Ovary (tissue), 9 donors: Measurements from ENCODE around the gene KLK3. TPM values are rescaled to one million over a fixed set of nuclear protein-coding genes. Genes with fewer than 3 reads are reported as not detected.

Experiments
- DNase-seq, 5 donors: peaks; one replicate each; pipeline ENCODE4 v3.0.0-alpha.2; 2019 to 2020
- H3K27ac ChIP-seq, 2 donors: fragments of 200-600 bp; one replicate each; pipeline versions ENCODE4 v1.5.1 to v1.8.0; 2019 to 2022
- H3K27me3 ChIP-seq: fragments of 200-600 bp; one replicate; pipeline ENCODE4 v1.8.0; 2022
- H3K36me3 ChIP-seq: fragments of 200-600 bp; sonication (generic); one replicate; pipeline ENCODE4 v1.5.1; 2019
- H3K4me1 ChIP-seq: one replicate; pipeline ENCODE4 v1.8.1; 2013; ENCODE audit warnings: mild to moderate bottlenecking, moderate library complexity; ENCODE audit not compliant: insufficient read depth
- H3K4me3 ChIP-seq: fragments of 200-600 bp; sonication (generic); one replicate; pipeline ENCODE4 v1.5.1; 2017
- H3K9me3 ChIP-seq, 2 donors: fragments of 200-600 bp in 1 of 2; sonication (generic) in 1 of 2; one replicate each; pipeline versions ENCODE4 v1.5.1 to v1.8.1; 2013 to 2019; ENCODE audit warnings: mild to moderate bottlenecking in 1 of 2, moderate library complexity in 1 of 2
- CTCF ChIP-seq, 3 donors: fragments of 450-650 bp in 2 of 3; fragments of 200-600 bp in 1 of 3; IDR thresholded peaks; one replicate each; pipeline versions ENCODE4 v1.5.1 to v1.8.0; 2016 to 2022; ENCODE audit warnings: antibody characterized with exemption in 3 of 3, mild to moderate bottlenecking in 1 of 3
- EP300 ChIP-seq: sonication (generic); formaldehyde crosslinking; IDR thresholded peaks from one replicate; pipeline ENCODE4 v1.6.1; 2017; ENCODE audit warnings: antibody characterized with exemption
- POLR2A ChIP-seq: fragments of 450-650 bp; IDR thresholded peaks from one replicate; pipeline ENCODE4 v1.6.1; 2017; ENCODE audit warnings: antibody characterized with exemption, mild to moderate bottlenecking, moderate library complexity
- WGBS, 3 donors: extraction: QIAGEN DNeasy Blood & Tissue Kit in 1 of 3; methylation state at CpG; one replicate each; pipeline versions ENCODE4 v1.1.5 to v1.1.7; 2013 to 2017; 5-methylcytosine and 5-hydroxymethylcytosine counted together
- intact Hi-C, 4 donors: fragments of 100-400 bp; cut with DNase I; formaldehyde crosslinking; loops; one replicate each; pipeline versions ENCODE4 v1.11.0 to v1.15.1; 2022 to 2023
- polyA plus RNA-seq, 2 donors: library from polyadenylated mRNA; stranded (reverse); fragments of 200-250 nt in 1 of 2; fragments of 350-450 nt in 1 of 2; fragmentation: Illumina TruSeq in 1 of 2; extraction: RNeasy Lipid Tissue Mini Kit (QIAGEN cat#74804) in 1 of 2; gene quantifications; one replicate each; pipeline ENCODE4 v1.2.3, GENCODE V29; 2013 to 2014
- total RNA-seq, 7 donors: library from RNA; depleted of rRNA in 2 of 7; stranded (reverse); fragments of >200 nt in 2 of 7; fragmentation: NEBNext Ultra II Directional in 3 of 7; extraction: Animal tissue kit (Norgen Biotek cat#: 25700) in 3 of 7; gene quantifications; one replicate each; pipeline versions ENCODE4 v1.1.0 to v1.2.4, GENCODE V29; 2016 to 2023
- donor health status: DM: no; HTN: no; CAD: no; lungs with moderate emphysema.
- donor health status: DM: no; HTN: no; CAD: no.
- donor health status: Bipolar disorder and iron deficiency.
- donor health status: DM: yes; HTN: yes; CAD: no.
- donor health status: DM: no; HTN: no; CAD: no.
- donor health status: DM: yes; HTN: yes; CAD: no.

KLK3 gene
- total and polyA plus RNA-seq, 9 donors: 0.13 to 0.24 (median 0.20) TPM; not detected in 6

GRCh38 chr19:50909240-50910070, 54.7 kb downstream of the KLK3 start:
- no peak overlapping the region for H3K4me3 ChIP-seq
- intact Hi-C loops: no loop called here
- H3K27me3 ChIP-seq: no peaks in the 10 kb centered on the region

More at GRCh38 chr19:50909240-50910070, 54.7 kb downstream of the KLK3 start:
- H3K9me3 ChIP-seq: no peaks in the 10 kb centered on the region
- DNase-seq: peak in 1 of 5 donors; percentile 48
- WGBS, 3 donors: 2 to 4% (median 3%) methylated on average over 33 to 36 of the region's 36 CpGs
- no peaks in the 10 kb centered on the region for H3K4me1 ChIP-seq
- H3K36me3 ChIP-seq: no peaks in the 10 kb centered on the region
- H3K27ac ChIP-seq: no peak overlapping the region
- TF ChIP-seq EP300 (no peak), POLR2A (no peak), CTCF (IDR thresholded peaks at IDR 0.05) (no peak)

Other genes with a start within 250 kb of the KLK3 start
- gene SYT3, start 215.0 kb upstream of the KLK3 start, total RNA-seq: under 1 TPM in 1 of 7 donors, not detected in 6; 0.08 TPM
- gene SYT3, start 215.0 kb upstream of the KLK3 start, polyA plus RNA-seq: under 1 TPM; 0.10 to 0.32 TPM
- 10 to 100 TPM in 1 of 7 donors, 1 to 10 TPM in 3, not detected in 3; 1.1 to 12.6 (median 2.1) TPM for gene C19orf81, start 205.5 kb upstream of the KLK3 start, total RNA-seq
- not detected for gene C19orf81, start 205.5 kb upstream of the KLK3 start, polyA plus RNA-seq
- gene SHANK1, start 135.1 kb upstream of the KLK3 start, total RNA-seq: 10 to 100 TPM in 1 of 7 donors, 1 to 10 TPM in 5, under 1 TPM in 1; 0.72 to 11.1 (median 4.0) TPM
- 1 to 10 TPM in 1 of 2 donors, under 1 TPM in 1; 0.20 to 1.1 TPM for gene SHANK1, start 135.1 kb upstream of the KLK3 start, polyA plus RNA-seq
- 100 to 1,000 TPM in 1 of 7 donors, 10 to 100 TPM in 6; 17.3 to 120 (median 33.8) TPM for gene CLEC11A, start 131.6 kb upstream of the KLK3 start, total RNA-seq
- gene CLEC11A, start 131.6 kb upstream of the KLK3 start, polyA plus RNA-seq: 10 to 100 TPM in 1 of 2 donors, 1 to 10 TPM in 1; 3.8 to 27.9 TPM
- not detected for gene GPR32, start 84.5 kb upstream of the KLK3 start, total RNA-seq
- gene GPR32, start 84.5 kb upstream of the KLK3 start, polyA plus RNA-seq: not detected
- not detected for gene ACP4, start 64.5 kb upstream of the KLK3 start, total RNA-seq
- gene ACP4, start 64.5 kb upstream of the KLK3 start, polyA plus RNA-seq: not detected
- under 1 TPM in 6 of 7 donors, not detected in 1; 0.40 to 0.95 (median 0.57) TPM for gene KLK1, start 31.1 kb upstream of the KLK3 start, total RNA-seq
- 1 to 10 TPM in 1 of 2 donors, under 1 TPM in 1; 0.23 to 1.2 TPM for gene KLK1, start 31.1 kb upstream of the KLK3 start, polyA plus RNA-seq
- gene KLK15, start 21.3 kb upstream of the KLK3 start, total RNA-seq: not detected
- not detected for gene KLK15, start 21.3 kb upstream of the KLK3 start, polyA plus RNA-seq
- gene KLK2, start 18.5 kb downstream of the KLK3 start, total RNA-seq: not detected
- gene KLK2, start 18.5 kb downstream of the KLK3 start, polyA plus RNA-seq: not detected
- under 1 TPM in 1 of 7 donors, not detected in 6; 0.58 TPM for gene KLK4, start 56.5 kb downstream of the KLK3 start, total RNA-seq
- not detected for gene KLK4, start 56.5 kb downstream of the KLK3 start, polyA plus RNA-seq
- 1 to 10 TPM in 1 of 7 donors, under 1 TPM in 2, not detected in 4; 0.17 to 2.3 (median 0.41) TPM for gene KLK5, start 98.1 kb downstream of the KLK3 start, total RNA-seq
- gene KLK5, start 98.1 kb downstream of the KLK3 start, polyA plus RNA-seq: not detected
- gene KLK6, start 114.7 kb downstream of the KLK3 start, total RNA-seq: 10 to 100 TPM in 1 of 7 donors, 1 to 10 TPM in 2, under 1 TPM in 2, not detected in 2; 0.24 to 21.7 (median 3.3) TPM
- under 1 TPM in 1 of 2 donors, not detected in 1; 0.07 TPM for gene KLK6, start 114.7 kb downstream of the KLK3 start, polyA plus RNA-seq
- 10 to 100 TPM in 1 of 7 donors, 1 to 10 TPM in 1, under 1 TPM in 2, not detected in 3; 0.85 to 59.6 (median 5.1) TPM for gene KLK7, start 129.0 kb downstream of the KLK3 start, total RNA-seq
- gene KLK7, start 129.0 kb downstream of the KLK3 start, polyA plus RNA-seq: under 1 TPM in 1 of 2 donors, not detected in 1; 0.05 TPM
- 10 to 100 TPM in 1 of 7 donors, 1 to 10 TPM in 2, under 1 TPM in 2, not detected in 2; 0.60 to 19.0 (median 1.6) TPM for gene KLK8, start 146.7 kb downstream of the KLK3 start, total RNA-seq
- gene KLK8, start 146.7 kb downstream of the KLK3 start, polyA plus RNA-seq: under 1 TPM in 1 of 2 donors, not detected in 1; 0.24 TPM
- 10 to 100 TPM; 14.7 to 59.1 (median 19.5) TPM for gene KLK10, start 164.8 kb downstream of the KLK3 start, total RNA-seq
- 10 to 100 TPM in 1 of 2 donors, 1 to 10 TPM in 1; 6.9 to 15.7 TPM for gene KLK10, start 164.8 kb downstream of the KLK3 start, polyA plus RNA-seq
- 10 to 100 TPM in 1 of 7 donors, 1 to 10 TPM in 3, under 1 TPM in 3; 0.33 to 91.2 (median 3.8) TPM for gene KLK11, start 171.7 kb downstream of the KLK3 start, total RNA-seq
- 1 to 10 TPM in 1 of 2 donors, under 1 TPM in 1; 0.53 to 1.4 TPM for gene KLK11, start 171.7 kb downstream of the KLK3 start, polyA plus RNA-seq
- gene KLK12, start 180.1 kb downstream of the KLK3 start, total RNA-seq: not detected
- gene KLK12, start 180.1 kb downstream of the KLK3 start, polyA plus RNA-seq: not detected
- under 1 TPM in 3 of 7 donors, not detected in 4; 0.50 to 0.77 (median 0.69) TPM for gene KLK13, start 210.2 kb downstream of the KLK3 start, total RNA-seq
- gene KLK13, start 210.2 kb downstream of the KLK3 start, polyA plus RNA-seq: 1 to 10 TPM in 1 of 2 donors, under 1 TPM in 1; 0.33 to 1.2 TPM
- gene KLK14, start 228.0 kb downstream of the KLK3 start, total RNA-seq: 1 to 10 TPM in 1 of 7 donors, under 1 TPM in 2, not detected in 4; 0.30 to 1.5 (median 0.34) TPM
- gene KLK14, start 228.0 kb downstream of the KLK3 start, polyA plus RNA-seq: under 1 TPM in 1 of 2 donors, not detected in 1; 0.10 TPM